SK-N-SH treated with all-trans-retinoic acid at 6 μM for 48 hours (cell line): ENCODE data around the gene PTRHD1.
"Not testable (repeated sequence)": the region's sequence is repeated elsewhere in the genome, so short reads cannot be mapped to it uniquely, and the experiment has no call there.

Source experiments
- ATAC-seq: fragments of 200-7000 bp; cut with Tn5 transposase; 3 replicates; pipeline ENCODE4 v1.9.1; 2020; ENCODE audit warnings: mild to moderate bottlenecking, moderate library complexity
- ARNTL ChIP-seq: fragments of 450-650 bp; formaldehyde crosslinking; IDR thresholded peaks from 2 replicates; pipeline ENCODE4 v1.5.0; 2020; ENCODE audit warnings: low read depth, mild to moderate bottlenecking, moderate library complexity, borderline replicate concordance
- BACH2 ChIP-seq: fragments of 250-450 bp; sonication (Bioruptor Pico); IDR thresholded peaks from 2 replicates; pipeline ENCODE4 v1.9.0; 2021; ENCODE audit warnings: mild to moderate bottlenecking, borderline replicate concordance
- CREB5 ChIP-seq: fragments of 250-450 bp; sonication (Bioruptor Pico); IDR thresholded peaks from 2 replicates; pipeline ENCODE4 v1.5.1; 2020; ENCODE audit warnings: low read depth, mild to moderate bottlenecking, moderate library complexity
- CSDC2 ChIP-seq: fragments of 250-450 bp; sonication (Bioruptor Pico); IDR thresholded peaks from 2 replicates; pipeline ENCODE4 v1.5.0; 2020; ENCODE audit warnings: mild to moderate bottlenecking, moderate library complexity
- CSRNP3 ChIP-seq: fragments of 250-450 bp; sonication (Bioruptor Pico); IDR thresholded peaks from 2 replicates; pipeline ENCODE4 v1.5.1; 2021; ENCODE audit warnings: mild to moderate bottlenecking, moderate library complexity
- ESRRG ChIP-seq: fragments of 250-450 bp; sonication (Bioruptor Pico); IDR thresholded peaks from 2 replicates; pipeline ENCODE4 v1.6.1; 2021; ENCODE audit warnings: mild to moderate bottlenecking
- GLIS3 ChIP-seq: fragments of 250-450 bp; sonication (Bioruptor Pico); IDR thresholded peaks from 2 replicates; pipeline ENCODE4 v1.5.0; 2020; ENCODE audit warnings: mild to moderate bottlenecking, moderate library complexity
- OSR1 ChIP-seq: fragments of 250-450 bp; sonication (Bioruptor Pico); IDR thresholded peaks from 2 replicates; pipeline ENCODE4 v1.8.0; 2022; ENCODE audit warnings: moderate library complexity, mild to moderate bottlenecking, inconsistent platforms
- PATZ1 ChIP-seq: fragments of 250-450 bp; sonication (Bioruptor Pico); IDR thresholded peaks from 2 replicates; pipeline ENCODE4 v1.8.0; 2020; ENCODE audit warnings: mild to moderate bottlenecking, moderate library complexity, borderline replicate concordance
- PPARA ChIP-seq: fragments of 250-450 bp; sonication (Bioruptor Pico); IDR thresholded peaks from 2 replicates; pipeline ENCODE4 v1.5.0; 2020; ENCODE audit warnings: mild to moderate bottlenecking, borderline replicate concordance
- RARB ChIP-seq: fragments of 250-450 bp; sonication (Bioruptor Pico); IDR thresholded peaks from 2 replicates; pipeline ENCODE4 v1.8.0; 2021; ENCODE audit warnings: mild to moderate bottlenecking, moderate library complexity
- SNAI2 ChIP-seq: fragments of 250-450 bp; sonication (Bioruptor Pico); IDR thresholded peaks from 2 replicates; pipeline ENCODE4 v1.5.0; 2020; ENCODE audit warnings: mild to moderate bottlenecking, moderate library complexity
- TCF4 ChIP-seq: fragments of 250-450 bp; sonication (Bioruptor Pico); IDR thresholded peaks from 2 replicates; pipeline ENCODE4 v1.8.0; 2021; ENCODE audit warnings: mild to moderate bottlenecking, moderate library complexity, borderline replicate concordance
- TOX ChIP-seq: fragments of 250-450 bp; sonication (Bioruptor Pico); IDR thresholded peaks from 2 replicates; pipeline ENCODE4 v1.8.0; 2021; ENCODE audit warnings: mild to moderate bottlenecking, moderate library complexity, borderline replicate concordance
- ZC3H10 ChIP-seq: fragments of 250-450 bp; sonication (Bioruptor Pico); IDR thresholded peaks from 2 replicates; pipeline ENCODE4 v1.5.1; 2021; ENCODE audit warnings: mild to moderate bottlenecking, moderate library complexity
- ZFP3 ChIP-seq: fragments of 250-450 bp; sonication (Bioruptor Pico); IDR thresholded peaks from 2 replicates; pipeline ENCODE4 v1.5.0; 2020; ENCODE audit warnings: mild to moderate bottlenecking, moderate library complexity
- ZFP30 ChIP-seq: fragments of 450-650 bp; formaldehyde crosslinking; IDR thresholded peaks from 2 replicates; pipeline ENCODE4 v1.5.0; 2022; ENCODE audit warnings: mild to moderate bottlenecking, moderate library complexity
- ZNF565 ChIP-seq: fragments of 450-650 bp; formaldehyde crosslinking; conservative IDR thresholded peaks from 2 replicates; pipeline ENCODE4 v1.5.0; 2020; ENCODE audit warnings: low read depth, mild to moderate bottlenecking, moderate library complexity
- ZNF70 ChIP-seq: fragments of 450-650 bp; formaldehyde crosslinking; IDR thresholded peaks from 2 replicates; pipeline ENCODE4 v1.5.0; 2020; ENCODE audit warnings: mild to moderate bottlenecking, moderate library complexity
- ZNF8 ChIP-seq: fragments of 450-650 bp; formaldehyde crosslinking; IDR thresholded peaks from 2 replicates; pipeline ENCODE4 v1.5.0; 2020; ENCODE audit warnings: mild to moderate bottlenecking, moderate library complexity

Gene PTRHD1

DNA sequence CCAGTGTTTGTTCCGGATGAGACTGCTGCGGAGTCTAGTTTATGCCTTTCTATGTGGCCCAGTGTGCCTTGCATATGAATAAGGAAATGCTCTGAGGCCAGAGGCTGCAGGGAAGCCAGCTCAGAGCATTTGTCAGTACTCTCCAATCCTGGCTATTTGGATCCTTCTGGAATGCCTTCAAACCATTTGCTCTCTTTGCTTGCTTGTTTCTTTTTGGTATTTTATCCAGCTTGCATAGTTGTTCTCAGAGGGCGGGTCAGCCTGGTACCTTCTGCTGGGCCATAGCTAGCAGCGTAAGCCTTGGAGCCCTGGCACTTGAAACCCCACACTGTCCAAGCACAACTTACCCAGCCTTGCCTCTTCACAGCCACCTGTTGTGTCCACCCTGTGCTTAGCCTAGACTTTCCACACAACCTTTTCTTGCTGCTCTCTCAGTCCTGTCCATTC is 20.5 kb upstream of the PTRHD1 start:
- no peak for ATAC-seq
- TF ChIP-seq TCF4 (CRISPR knock-in tag) (no peak), SNAI2 (CRISPR knock-in tag) (no peak), BACH2 (no peak), ESRRG (CRISPR knock-in tag) (no peak), ARNTL (no peak), ZNF565 (no peak), GLIS3 (CRISPR knock-in tag) (no peak), CSDC2 (CRISPR knock-in tag) (no peak), ZFP3 (CRISPR knock-in tag) (no peak), CSRNP3 (CRISPR knock-in tag) (no peak), RARB (CRISPR knock-in tag) (no peak)

- TF ChIP-seq CSDC2 (CRISPR knock-in tag) (no peak), PPARA (CRISPR knock-in tag) (no peak), ZFP30 (CRISPR knock-in tag) (no peak), ESRRG (CRISPR knock-in tag) (no peak)
- no peak; the same call in 2 of the 3 replicates for ATAC-seq
Measured at GRCh38 chr2:24809316-24810007, 16.3 kb upstream of the PTRHD1 start.

GRCh38 chr2:24806661-24807036 is 13.5 kb upstream of the PTRHD1 start:
- no peak for ATAC-seq
- TF ChIP-seq OSR1 (CRISPR knock-in tag) (no peak), ZFP30 (CRISPR knock-in tag) (no peak), ZC3H10 (no peak), SNAI2 (CRISPR knock-in tag) (no peak), TOX (no peak), ZNF70 (no peak), ZNF8 (no peak), CREB5 (CRISPR knock-in tag) (no peak), PPARA (CRISPR knock-in tag) (no peak), CSRNP3 (CRISPR knock-in tag) (no peak), BACH2 (no peak), ARNTL (no peak), ESRRG (CRISPR knock-in tag) (no peak), PATZ1 (CRISPR knock-in tag) (no peak), TCF4 (CRISPR knock-in tag) (no peak), CSDC2 (CRISPR knock-in tag) (no peak)
- TF ChIP-seq, all 23 proteins: peak for 0

- not testable (repeated sequence) for ATAC-seq
Measured at GRCh38 chr2:24805811-24806660, 12.8 kb upstream of the PTRHD1 start.

DNA sequence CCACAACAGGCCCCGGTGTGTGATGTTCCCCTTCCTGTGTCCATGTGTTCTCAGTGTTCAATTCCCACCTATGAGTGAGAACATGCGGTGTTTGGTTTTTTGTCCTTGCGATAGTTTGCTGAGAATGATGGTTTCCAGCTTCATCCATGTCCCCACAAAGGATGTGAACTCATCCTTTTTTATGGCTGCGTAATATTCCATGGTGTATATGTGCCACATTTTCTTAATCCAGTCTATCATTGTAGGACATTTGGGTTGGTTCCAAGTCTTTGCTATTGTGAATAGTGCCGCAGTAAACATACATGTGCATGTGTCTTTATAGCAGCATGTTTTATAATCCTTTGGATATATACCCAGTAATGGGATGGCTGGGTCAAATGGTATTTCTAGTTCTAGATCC is 7.3 kb upstream of the PTRHD1 start:
- not testable (repeated sequence) for ATAC-seq
- TF ChIP-seq ZNF8, result peak; percentile 64; the same call in 1 of the 2 replicates
